SK-N-SH (cell line): ENCODE measurements around the gene BRINP1.

Source experiments
- CTCF ChIP-seq: fragments of 200-600 bp; sonication (generic); IDR thresholded peaks from 2 replicates; pipeline ENCODE4 v1.6.1; 2017; ENCODE audit warnings: antibody characterized with exemption, mild to moderate bottlenecking, moderate library complexity
- ELF1 ChIP-seq: IDR thresholded peaks from 2 replicates; pipeline ENCODE4 v1.4.0; 2012
- EP300 ChIP-seq, 2 experiments: IDR thresholded peaks; 2 replicates each; pipeline versions ENCODE4 v1.4.0 to v1.6.1; 2012; ENCODE audit warnings: borderline replicate concordance in 1 of 2, low read depth in 1 of 2, low read length in 1 of 2
- GABPA ChIP-seq: IDR thresholded peaks from 2 replicates; pipeline ENCODE4 v1.4.0; 2012; ENCODE audit warnings: low read depth, mild to moderate bottlenecking
- IRF3 ChIP-seq: fragments of 150-350 bp; IDR thresholded peaks from 2 replicates; pipeline ENCODE4 v1.6.1; 2016; ENCODE audit warnings: mild to moderate bottlenecking, low read depth, low read length
- NFIC ChIP-seq: IDR thresholded peaks from 2 replicates; pipeline ENCODE4 v1.4.0; 2012; ENCODE audit warnings: borderline replicate concordance
- POLR2AphosphoS5 ChIP-seq: IDR thresholded peaks from 2 replicates; pipeline ENCODE4 v1.6.1; 2012; ENCODE audit warnings: low read depth, low read length
- RAD21 ChIP-seq: IDR thresholded peaks from 2 replicates; pipeline ENCODE4 v1.6.1; 2012; ENCODE audit warnings: mild to moderate bottlenecking, low read length
- REST ChIP-seq: IDR thresholded peaks from 2 replicates; pipeline ENCODE4 v1.6.1; 2012; ENCODE audit warnings: mild to moderate bottlenecking, low read depth, low read length, moderate library complexity
- SIN3A ChIP-seq: IDR thresholded peaks from 2 replicates; pipeline ENCODE4 v1.6.1; 2012; ENCODE audit warnings: low read depth, mild to moderate bottlenecking, low read length, moderate library complexity, borderline replicate concordance
- SMC3 ChIP-seq: IDR thresholded peaks from 2 replicates; pipeline ENCODE4 v1.6.1; 2012; ENCODE audit warnings: low read depth, low read length, improper control_type of control experiment
- YY1 ChIP-seq: IDR thresholded peaks from 2 replicates; pipeline ENCODE4 v1.4.0; 2012; ENCODE audit warnings: low read depth, mild to moderate bottlenecking
- TF ChIP-seq, protein P1 (sequence below): IDR thresholded peaks from 2 replicates; pipeline ENCODE4 v1.4.0; 2012; ENCODE audit warnings: low read depth, borderline replicate concordance

- TF ChIP-seq YY1 = no peak
- TF ChIP-seq CTCF = no peak
- TF ChIP-seq SIN3A = no peak
- no peak for TF ChIP-seq SMC3
- no peak for TF ChIP-seq POLR2AphosphoS5
- no peak for TF ChIP-seq REST
- TF ChIP-seq EP300 (IDR thresholded peaks at IDR 0.05; ENCODE audit: borderline replicate concordance in 1 of 2, low read depth in 1 of 2, low read length in 1 of 2) = peak in 1 of 2 experiments; percentile 63; a peak in 1 of 4 replicates
- TF ChIP-seq IRF3 = no peak
- no peak for TF ChIP-seq GABPA
- no peak for TF ChIP-seq RAD21
- TF ChIP-seq, protein P1, sequence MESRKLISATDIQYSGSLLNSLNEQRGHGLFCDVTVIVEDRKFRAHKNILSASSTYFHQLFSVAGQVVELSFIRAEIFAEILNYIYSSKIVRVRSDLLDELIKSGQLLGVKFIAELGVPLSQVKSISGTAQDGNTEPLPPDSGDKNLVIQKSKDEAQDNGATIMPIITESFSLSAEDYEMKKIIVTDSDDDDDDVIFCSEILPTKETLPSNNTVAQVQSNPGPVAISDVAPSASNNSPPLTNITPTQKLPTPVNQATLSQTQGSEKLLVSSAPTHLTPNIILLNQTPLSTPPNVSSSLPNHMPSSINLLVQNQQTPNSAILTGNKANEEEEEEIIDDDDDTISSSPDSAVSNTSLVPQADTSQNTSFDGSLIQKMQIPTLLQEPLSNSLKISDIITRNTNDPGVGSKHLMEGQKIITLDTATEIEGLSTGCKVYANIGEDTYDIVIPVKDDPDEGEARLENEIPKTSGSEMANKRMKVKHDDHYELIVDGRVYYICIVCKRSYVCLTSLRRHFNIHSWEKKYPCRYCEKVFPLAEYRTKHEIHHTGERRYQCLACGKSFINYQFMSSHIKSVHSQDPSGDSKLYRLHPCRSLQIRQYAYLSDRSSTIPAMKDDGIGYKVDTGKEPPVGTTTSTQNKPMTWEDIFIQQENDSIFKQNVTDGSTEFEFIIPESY = no peak
- TF ChIP-seq ELF1 = no peak
- no peak for TF ChIP-seq NFIC
These were observed 22.6 kb upstream of the BRINP1 start for GRCh38 chr9:119391878-119392277.
